Measurements from ENCODE around the gene TRUB2.

DNA sequence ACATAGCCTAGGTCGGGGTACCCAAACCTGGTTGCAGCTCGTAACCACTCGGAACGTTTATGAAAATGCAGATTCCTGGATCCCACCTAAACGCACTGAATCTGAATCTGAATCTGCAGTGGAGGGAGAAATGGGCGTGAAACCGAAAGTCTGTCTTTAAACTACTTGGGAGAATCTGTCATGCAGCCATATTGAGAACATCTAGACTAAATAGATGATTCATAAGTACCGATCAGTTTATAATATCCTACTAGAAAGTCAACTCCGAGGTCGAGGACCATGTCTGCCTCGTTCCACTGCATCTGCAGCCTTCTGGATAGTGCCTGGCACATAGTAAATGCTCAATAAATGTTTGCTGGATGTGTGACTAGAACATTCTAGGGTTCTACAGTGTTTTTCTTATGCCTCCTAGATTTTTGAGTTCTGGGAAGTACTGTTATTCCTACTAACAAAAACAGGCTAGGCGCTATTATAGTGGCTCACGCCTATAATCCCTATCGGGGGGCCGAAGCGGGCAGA, 1.0 kb upstream of the TRUB2 start:
- TF ChIP-seq POLR2AphosphoS5 (IDR thresholded peaks at IDR 0.05; ENCODE audit: low read depth, low read length) (no peak), REST (IDR thresholded peaks at IDR 0.05; ENCODE audit: low read depth) (no peak), POLR2A (IDR thresholded peaks at IDR 0.05; ENCODE audit: borderline replicate concordance, extremely low read depth, insufficient read depth, insufficient read length) (no peak), YY1 (IDR thresholded peaks at IDR 0.05; ENCODE audit: extremely low read depth, insufficient replicate concordance, low read depth, low read length) (no peak), CEBPB (IDR thresholded peaks at IDR 0.05; ENCODE audit: low read depth) (no peak), ZNF274 (IDR thresholded peaks at IDR 0.05; ENCODE audit: low read depth, low read length) (no peak), CTCF (IDR thresholded peaks at IDR 0.05 in 2 of 3, conservative IDR thresholded peaks at IDR 0.05 in 1 of 3; ENCODE audit: borderline replicate concordance in 1 of 3, insufficient read depth in 1 of 3, low read depth in 2 of 3, low read length in 2 of 3) (no peak), EZH2 (IDR thresholded peaks at IDR 0.05) (no peak), SP1 (IDR thresholded peaks at IDR 0.05; ENCODE audit: low read depth) (no peak), JUND (IDR thresholded peaks at IDR 0.05) (no peak), EZH2phosphoT487 (IDR thresholded peaks at IDR 0.05; ENCODE audit: borderline replicate concordance) (no peak), TCF7L2 (IDR thresholded peaks at IDR 0.05; ENCODE audit: borderline replicate concordance, extremely low read depth, insufficient read depth, insufficient read length) (no peak)
- TF ChIP-seq, protein P1, sequence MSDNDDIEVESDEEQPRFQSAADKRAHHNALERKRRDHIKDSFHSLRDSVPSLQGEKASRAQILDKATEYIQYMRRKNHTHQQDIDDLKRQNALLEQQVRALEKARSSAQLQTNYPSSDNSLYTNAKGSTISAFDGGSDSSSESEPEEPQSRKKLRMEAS (IDR thresholded peaks at IDR 0.05) = no peak
- TF ChIP-seq, protein P2, sequence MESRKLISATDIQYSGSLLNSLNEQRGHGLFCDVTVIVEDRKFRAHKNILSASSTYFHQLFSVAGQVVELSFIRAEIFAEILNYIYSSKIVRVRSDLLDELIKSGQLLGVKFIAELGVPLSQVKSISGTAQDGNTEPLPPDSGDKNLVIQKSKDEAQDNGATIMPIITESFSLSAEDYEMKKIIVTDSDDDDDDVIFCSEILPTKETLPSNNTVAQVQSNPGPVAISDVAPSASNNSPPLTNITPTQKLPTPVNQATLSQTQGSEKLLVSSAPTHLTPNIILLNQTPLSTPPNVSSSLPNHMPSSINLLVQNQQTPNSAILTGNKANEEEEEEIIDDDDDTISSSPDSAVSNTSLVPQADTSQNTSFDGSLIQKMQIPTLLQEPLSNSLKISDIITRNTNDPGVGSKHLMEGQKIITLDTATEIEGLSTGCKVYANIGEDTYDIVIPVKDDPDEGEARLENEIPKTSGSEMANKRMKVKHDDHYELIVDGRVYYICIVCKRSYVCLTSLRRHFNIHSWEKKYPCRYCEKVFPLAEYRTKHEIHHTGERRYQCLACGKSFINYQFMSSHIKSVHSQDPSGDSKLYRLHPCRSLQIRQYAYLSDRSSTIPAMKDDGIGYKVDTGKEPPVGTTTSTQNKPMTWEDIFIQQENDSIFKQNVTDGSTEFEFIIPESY (IDR thresholded peaks at IDR 0.05; ENCODE audit: extremely low read depth, insufficient replicate concordance, low read length) = no peak

Measured in HCT116 (cell line).